Thymus (tissue), 11 donors: ENCODE measurements around the gene ARHGEF3. TPM values are rescaled to one million over a fixed set of nuclear protein-coding genes. Genes with fewer than 3 reads are reported as not detected.

Source experiments
- DNase-seq, 9 donors: peaks; one replicate each; pipeline ENCODE4 v3.0.0-alpha.2; 2013; ENCODE audit warnings: low spot score in 9 of 9, low read depth in 6 of 9, missing footprints in 1 of 9
- H3K27ac ChIP-seq, 2 donors: one replicate each; pipeline ENCODE4 v1.5.1; 2013; ENCODE audit warnings: control low read depth in 1 of 2, low read depth in 1 of 2, low read length in 1 of 2, mild to moderate bottlenecking in 1 of 2, moderate library complexity in 1 of 2
- H3K27me3 ChIP-seq, 2 donors: one replicate each; pipeline ENCODE4 v1.5.1; 2013; ENCODE audit warnings: low read length in 1 of 2; ENCODE audit not compliant: control insufficient read depth in 2 of 2, insufficient read depth in 1 of 2
- H3K36me3 ChIP-seq, 2 donors: one replicate each; pipeline ENCODE4 v1.5.1; 2013; ENCODE audit warnings: low read length in 1 of 2, mild to moderate bottlenecking in 1 of 2, moderate library complexity in 1 of 2; ENCODE audit not compliant: control insufficient read depth in 2 of 2, insufficient read depth in 2 of 2
- H3K4me1 ChIP-seq, 2 donors: one replicate each; pipeline ENCODE4 v1.5.1; 2013; ENCODE audit warnings: low read length in 2 of 2; ENCODE audit not compliant: control insufficient read depth in 2 of 2, insufficient read depth in 2 of 2
- H3K4me3 ChIP-seq, 2 donors: one replicate each; pipeline ENCODE4 v1.5.1; 2013; ENCODE audit warnings: low read length in 2 of 2, control low read depth in 1 of 2, mild to moderate bottlenecking in 1 of 2
- H3K9me3 ChIP-seq, 2 donors: one replicate each; pipeline ENCODE4 v1.5.1; 2013; ENCODE audit warnings: low read length in 1 of 2, mild to moderate bottlenecking in 1 of 2; ENCODE audit not compliant: control insufficient read depth in 2 of 2, insufficient read depth in 1 of 2
- WGBS: extraction: QIAGEN DNeasy Blood & Tissue Kit; methylation state at CpG from one replicate; pipeline ENCODE4 v1.1.7; 2013; 5-methylcytosine and 5-hydroxymethylcytosine counted together
- polyA plus RNA-seq: library from polyadenylated mRNA; stranded (reverse); fragments of 200-250 nt; gene quantifications from one replicate; pipeline ENCODE4 v1.2.3, GENCODE V29; 2013
- total RNA-seq: library from RNA; stranded (reverse); fragments of 120-200 nt; gene quantifications from one replicate; pipeline ENCODE4 v1.2.4, GENCODE V29; 2013
- donor health status: healthy.

ARHGEF3 gene
- total and polyA plus RNA-seq, 2 donors: 26.7 to 31.5 TPM

DNA sequence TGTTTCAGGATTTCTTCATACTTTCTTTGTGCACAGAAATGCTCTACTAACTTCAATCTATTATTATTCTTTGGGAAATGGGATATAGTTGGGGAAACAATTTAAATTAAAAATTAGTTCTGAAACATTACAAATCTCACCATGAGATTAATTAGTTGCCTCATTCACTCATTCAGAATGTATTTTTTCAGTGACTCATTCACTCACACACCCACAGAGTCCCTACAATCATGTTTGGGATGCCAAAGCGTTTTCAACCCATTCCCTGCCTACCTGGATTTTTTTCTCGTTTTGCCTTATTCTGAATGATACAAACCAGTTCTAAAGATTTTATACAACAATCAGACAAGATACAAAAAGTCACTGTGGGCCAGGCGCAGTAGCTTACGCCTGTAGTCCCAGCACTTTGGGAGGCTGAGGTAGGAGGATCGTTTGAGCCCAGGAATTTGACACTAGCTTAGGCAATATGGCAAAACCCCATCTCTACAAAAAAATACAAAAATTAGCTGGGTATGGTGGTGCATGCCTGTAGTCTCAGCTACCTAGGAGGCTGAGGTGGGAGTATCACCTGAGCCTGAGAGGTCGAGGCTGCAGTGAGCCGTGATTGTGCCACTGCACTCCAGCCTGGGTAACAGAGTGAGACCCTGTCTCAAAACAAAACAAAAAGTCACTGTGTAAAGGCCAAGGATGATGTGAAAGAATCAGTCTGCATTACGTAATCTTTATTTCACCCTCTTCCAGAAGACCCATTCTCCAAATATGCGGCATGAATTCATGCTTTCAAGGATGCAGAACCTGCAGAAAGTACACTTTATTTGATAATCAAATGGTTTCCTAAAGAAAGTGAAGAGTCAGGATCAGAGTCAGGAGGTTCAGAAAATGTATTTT, 34.8 kb upstream of the ARHGEF3 start:
- H3K27ac ChIP-seq: peak overlapping the region in 1 of 2 donors; percentile 96
- H3K27me3 ChIP-seq: no peaks in the 10 kb centered on the region
- peaks cover 0 to 4% of the 10 kb centered on the region in 2 donors for H3K9me3 ChIP-seq
- H3K4me1 ChIP-seq: peaks cover 16 to 33% of the 10 kb centered on the region in 2 donors
- no peak for DNase-seq
- H3K4me3 ChIP-seq: no peak overlapping the region
- WGBS: 87% methylated on average over 9 of the region's 9 CpGs
- no peaks in the 10 kb centered on the region for H3K36me3 ChIP-seq

DNA sequence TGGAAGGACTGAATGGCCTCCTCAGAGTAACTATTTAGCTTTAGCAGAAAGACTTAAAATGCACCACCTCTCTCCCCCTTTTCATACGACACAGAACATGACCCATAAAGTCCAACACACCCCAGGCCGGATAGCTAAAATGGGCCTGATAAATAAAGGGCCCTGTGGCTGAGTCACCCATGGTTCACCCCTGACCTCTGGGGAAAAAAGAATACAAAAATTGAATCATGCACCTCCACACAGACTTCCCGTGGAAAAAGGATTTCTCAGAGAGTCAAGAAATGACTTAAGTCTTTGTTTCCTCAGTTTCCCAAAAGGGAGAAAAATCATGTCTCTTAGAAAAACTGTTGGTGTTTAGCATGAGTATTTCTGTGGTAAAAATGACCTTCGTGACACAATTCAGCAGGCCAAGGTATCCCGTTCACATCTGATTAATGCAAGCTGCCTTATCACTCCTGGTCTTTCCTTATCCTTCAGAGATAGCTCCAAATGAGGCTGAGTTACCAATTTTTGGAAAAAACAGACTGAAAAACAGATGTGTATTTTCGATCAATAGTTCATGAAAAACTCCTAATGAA, 34.0 kb upstream of the ARHGEF3 start:
- no peak for DNase-seq
- WGBS: 97% methylated on average over 6 of the region's 6 CpGs
- H3K4me1 ChIP-seq: peaks cover 16 to 33% of the 10 kb centered on the region in 2 donors
- H3K27me3 ChIP-seq: no peaks in the 10 kb centered on the region
- H3K27ac ChIP-seq: no peak overlapping the region
- no peaks in the 10 kb centered on the region for H3K36me3 ChIP-seq
- H3K4me3 ChIP-seq: no peak overlapping the region
- H3K9me3 ChIP-seq: peaks cover 0 to 4% of the 10 kb centered on the region in 2 donors

DNA sequence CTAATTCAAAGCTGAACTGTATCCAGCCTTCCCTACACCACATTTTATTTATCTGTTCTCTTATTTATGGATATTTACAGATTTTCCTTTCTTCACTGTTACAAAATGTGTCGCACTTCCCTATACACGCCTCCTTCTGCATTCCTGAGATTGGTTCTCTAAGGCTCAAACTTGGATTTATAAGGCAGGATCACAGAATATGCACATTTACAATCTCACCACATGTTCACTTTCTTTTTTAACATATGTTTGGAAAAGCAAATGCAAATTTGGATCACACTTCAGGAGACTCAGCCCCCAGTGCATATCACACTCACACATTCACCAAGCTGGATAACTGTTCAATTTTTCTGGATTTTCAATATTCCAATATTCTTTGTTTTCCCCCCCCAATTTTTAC, 31.8 kb upstream of the ARHGEF3 start:
- no peaks in the 10 kb centered on the region for H3K36me3 ChIP-seq
- DNase-seq: no peak
- peaks cover 9 to 18% of the 10 kb centered on the region in 2 donors for H3K4me1 ChIP-seq
- H3K27me3 ChIP-seq: no peaks in the 10 kb centered on the region
- H3K4me3 ChIP-seq: no peak overlapping the region
- no peak overlapping the region for H3K27ac ChIP-seq
- 98% methylated on average over 2 of the region's 2 CpGs for WGBS
- no peaks in the 10 kb centered on the region for H3K9me3 ChIP-seq

DNA sequence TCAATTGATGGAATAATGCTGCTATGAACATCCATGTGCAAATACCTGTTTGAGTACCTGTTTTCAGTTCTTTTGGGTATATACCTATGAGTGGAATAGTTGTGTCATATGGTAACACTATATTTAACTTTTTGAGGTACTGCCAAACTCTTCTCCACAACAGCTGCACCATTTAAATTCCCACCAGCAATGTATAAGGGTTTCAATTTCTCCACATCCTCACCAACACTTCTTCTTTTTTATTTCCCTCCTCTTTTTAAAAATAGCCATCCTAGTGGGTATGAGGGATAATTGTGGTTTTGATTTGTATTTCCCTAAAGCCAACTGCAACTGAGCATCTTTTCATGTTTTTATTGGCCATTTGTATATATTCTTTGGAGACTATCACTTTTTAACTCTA, 31.3 kb upstream of the ARHGEF3 start:
- Histone ChIP-seq H3K4me3 (no peak overlapping the region), H3K4me1 (peaks cover 7 to 16% of the 10 kb centered on the region in 2 donors), H3K27me3 (no peaks in the 10 kb centered on the region), H3K9me3 (no peaks in the 10 kb centered on the region), H3K27ac (no peak overlapping the region), H3K36me3 (no peaks in the 10 kb centered on the region)
- DNase-seq: no peak

DNA sequence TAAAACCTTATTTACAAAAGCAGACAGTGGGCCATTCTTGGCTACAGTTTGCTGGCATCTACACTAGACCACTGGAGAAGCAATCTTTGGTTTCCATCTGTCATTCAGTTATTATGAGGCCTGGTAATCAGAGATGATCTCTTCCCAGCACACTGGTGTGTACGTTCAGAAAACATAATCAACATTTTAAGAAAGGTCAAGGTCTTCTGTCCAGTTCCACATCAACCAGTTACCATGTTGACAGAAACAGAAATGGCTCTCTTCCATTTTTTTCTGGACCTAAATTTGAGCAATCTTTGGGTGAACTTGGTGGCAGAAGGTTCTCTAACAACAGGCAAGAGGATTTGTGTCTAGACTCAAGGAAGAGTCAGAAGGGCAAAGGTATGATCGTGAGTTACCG, 29.8 kb upstream of the ARHGEF3 start:
- no peak for DNase-seq
- no peak overlapping the region for H3K27ac ChIP-seq
- no peaks in the 10 kb centered on the region for H3K9me3 ChIP-seq
- H3K27me3 ChIP-seq: no peaks in the 10 kb centered on the region
- WGBS: 97% methylated on average over 3 of the region's 3 CpGs
- no peaks in the 10 kb centered on the region for H3K36me3 ChIP-seq
- H3K4me3 ChIP-seq: no peak overlapping the region
- peaks cover 0 to 3% of the 10 kb centered on the region in 2 donors for H3K4me1 ChIP-seq

DNA sequence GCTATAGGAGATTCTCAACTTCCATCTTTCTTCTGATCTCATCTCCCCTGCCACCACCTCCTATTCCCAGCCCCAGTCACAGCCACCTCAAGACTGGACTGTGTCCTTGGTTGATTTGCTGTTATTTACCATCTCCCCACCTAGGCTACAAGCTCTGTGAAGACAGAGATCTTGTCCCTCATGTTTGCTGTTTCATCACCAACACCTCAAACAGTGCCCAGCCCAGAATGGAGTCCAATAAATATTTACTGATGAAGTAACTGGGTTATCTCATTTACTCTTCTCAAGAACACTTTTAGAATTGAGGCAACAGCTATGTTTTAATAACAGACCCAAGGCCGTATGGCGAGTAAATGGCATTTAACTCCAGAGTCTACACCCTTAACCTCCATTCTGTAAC, 29.1 kb upstream of the ARHGEF3 start:
- DNase-seq: no peak
- Histone ChIP-seq H3K27ac (no peak overlapping the region), H3K27me3 (no peaks in the 10 kb centered on the region), H3K4me1 (no peaks in the 10 kb centered on the region), H3K4me3 (no peak overlapping the region), H3K9me3 (no peaks in the 10 kb centered on the region), H3K36me3 (no peaks in the 10 kb centered on the region)
- WGBS: 95% methylated on average over 2 of the region's 2 CpGs

DNA sequence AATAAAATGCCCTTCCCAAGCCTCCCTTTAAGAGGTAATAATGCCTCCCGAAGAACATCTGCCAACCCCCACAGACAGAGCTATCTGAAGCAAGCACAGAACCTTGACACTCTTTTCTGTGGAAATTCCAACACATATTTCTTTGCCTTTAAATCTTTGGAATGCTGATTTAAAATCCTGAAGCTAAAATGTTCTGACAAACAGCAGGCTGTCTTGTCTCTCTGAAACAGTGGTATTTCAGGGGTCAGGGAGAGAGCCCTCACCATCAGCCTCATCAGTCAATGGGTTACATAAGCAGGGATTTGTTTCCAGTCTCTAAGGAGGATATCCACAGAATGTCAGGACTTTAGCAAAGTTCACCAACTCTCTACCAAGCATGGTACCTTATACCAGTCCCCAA, 27.8 kb upstream of the ARHGEF3 start:
- Histone ChIP-seq H3K4me1 (peaks cover 0 to under 1% of the 10 kb centered on the region in 2 donors), H3K9me3 (no peaks in the 10 kb centered on the region), H3K27ac (no peak overlapping the region), H3K36me3 (no peaks in the 10 kb centered on the region), H3K4me3 (no peak overlapping the region), H3K27me3 (no peaks in the 10 kb centered on the region)
- 42% methylated on average over 1 of the region's 1 CpG for WGBS
- no peak for DNase-seq

DNA sequence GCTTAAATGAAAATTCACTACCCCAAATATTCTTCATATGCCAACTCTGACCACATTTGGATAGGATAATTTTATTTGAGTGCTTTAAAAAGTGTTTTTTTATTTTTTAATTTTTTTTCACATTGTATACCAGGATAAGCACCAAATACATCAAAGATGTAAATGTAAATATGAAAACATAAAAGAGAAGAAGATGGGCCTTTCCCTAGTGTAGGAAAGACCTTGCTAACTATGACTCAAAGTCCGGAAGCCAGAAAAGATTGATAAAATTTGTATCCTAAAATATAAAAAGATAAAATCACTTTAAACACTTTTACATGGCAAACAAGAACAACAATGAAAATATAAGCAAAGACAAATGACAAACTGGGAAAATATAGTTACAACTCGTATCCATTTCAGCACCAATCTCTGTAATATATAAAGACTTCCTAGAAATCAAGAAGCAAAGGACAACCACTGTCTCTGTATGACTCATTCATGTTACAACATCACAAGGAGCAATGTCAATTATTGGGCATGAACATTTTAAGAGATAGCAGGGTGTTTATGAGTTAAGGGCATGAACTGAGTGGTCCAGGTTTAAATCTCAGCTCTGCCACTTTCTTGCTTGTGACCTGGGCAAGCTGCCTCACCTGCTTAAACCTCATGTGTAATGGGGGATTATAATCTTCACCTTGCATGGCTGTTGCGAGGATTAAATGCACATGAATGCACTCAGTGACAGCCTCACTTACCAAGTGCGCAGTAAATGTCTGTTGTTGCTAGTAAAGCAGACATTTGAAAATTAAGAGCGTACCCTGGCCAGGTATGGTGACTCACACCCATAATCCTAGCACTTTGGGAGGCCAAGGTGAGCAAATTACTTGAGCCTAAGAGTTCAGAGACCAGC, 25.3 kb upstream of the ARHGEF3 start:
- H3K4me3 ChIP-seq: no peak overlapping the region
- DNase-seq: no peak
- H3K4me1 ChIP-seq: peaks cover 0 to 5% of the 10 kb centered on the region in 2 donors
- no peaks in the 10 kb centered on the region for H3K9me3 ChIP-seq
- no peaks in the 10 kb centered on the region for H3K36me3 ChIP-seq
- H3K27me3 ChIP-seq: no peaks in the 10 kb centered on the region
- H3K27ac ChIP-seq: no peak overlapping the region
- 98% methylated on average over 5 of the region's 5 CpGs for WGBS
